ENCODE data around the gene GABRG3.

The GABRG3 gene

GRCh38 chr15:27101982-27102381 lies 131.0 kb downstream of the GABRG3 start:
- DNase-seq (ENCODE audit: low read depth) = no peak

GRCh38 chr15:27111323-27111722 lies 140.3 kb downstream of the GABRG3 start:
- DNase-seq (ENCODE audit: low read depth) = no peak

GRCh38 chr15:27114473-27114872 lies 143.5 kb downstream of the GABRG3 start:
- DNase-seq (ENCODE audit: low read depth) = no peak

- no peak for DNase-seq (ENCODE audit: low read depth)
These were observed 148.8 kb downstream of the GABRG3 start for GRCh38 chr15:27119695-27120266.

GRCh38 chr15:27121672-27122071 lies 150.7 kb downstream of the GABRG3 start:
- no peak for DNase-seq (ENCODE audit: low read depth)

GRCh38 chr15:27123291-27123690 lies 152.3 kb downstream of the GABRG3 start:
- no peak for DNase-seq (ENCODE audit: low read depth)

GRCh38 chr15:27123808-27124207 lies 152.8 kb downstream of the GABRG3 start:
- DNase-seq (ENCODE audit: low read depth) = no peak

GRCh38 chr15:27124287-27124871 lies 153.4 kb downstream of the GABRG3 start:
- DNase-seq (ENCODE audit: low read depth) = no peak

- no peak for DNase-seq (ENCODE audit: low read depth)
These were observed 154.2 kb downstream of the GABRG3 start for GRCh38 chr15:27125185-27125584.

GRCh38 chr15:27126449-27126848 lies 155.5 kb downstream of the GABRG3 start:
- DNase-seq (ENCODE audit: low read depth) = no peak

GRCh38 chr15:27127815-27128570 lies 157.0 kb downstream of the GABRG3 start:
- no peak for DNase-seq (ENCODE audit: low read depth)

GRCh38 chr15:27133249-27133648 lies 162.3 kb downstream of the GABRG3 start:
- DNase-seq (ENCODE audit: low read depth) = no peak

GRCh38 chr15:27134481-27134880 lies 163.5 kb downstream of the GABRG3 start:
- no peak for DNase-seq (ENCODE audit: low read depth)

- DNase-seq (ENCODE audit: low read depth) = no peak
These were observed 164.2 kb downstream of the GABRG3 start for GRCh38 chr15:27135151-27135550.

GRCh38 chr15:27137127-27137526 lies 166.1 kb downstream of the GABRG3 start:
- no peak for DNase-seq (ENCODE audit: low read depth)

GRCh38 chr15:27165590-27165989 lies 194.6 kb downstream of the GABRG3 start:
- no peak for DNase-seq (ENCODE audit: low read depth)

GRCh38 chr15:27166917-27167316 lies 195.9 kb downstream of the GABRG3 start:
- no peak for DNase-seq (ENCODE audit: low read depth)

- no peak for DNase-seq (ENCODE audit: low read depth)
These were observed 196.8 kb downstream of the GABRG3 start for GRCh38 chr15:27167738-27168137.

- no peak for DNase-seq (ENCODE audit: low read depth)
These were observed 199.9 kb downstream of the GABRG3 start for GRCh38 chr15:27170851-27171250.

- no peak for DNase-seq (ENCODE audit: low read depth)
These were observed 201.8 kb downstream of the GABRG3 start for GRCh38 chr15:27172821-27173220.

GRCh38 chr15:27175472-27176153 lies 204.6 kb downstream of the GABRG3 start:
- DNase-seq (ENCODE audit: low read depth) = no peak

GRCh38 chr15:27176785-27177406 lies 205.9 kb downstream of the GABRG3 start:
- DNase-seq (ENCODE audit: low read depth) = no peak

Measured in fibroblast of the conjunctiva (primary cell).